HG03520 (cell line): ENCODE data around the gene UTS2B.

Experiments used
- ATAC-seq: cut with Tn5 transposase; IDR thresholded peaks from one replicate; pipeline ENCODE4 v1.9.1; 2021; ENCODE audit warnings: mild to moderate bottlenecking, moderate library complexity; ENCODE audit not compliant: unreplicated experiment

The UTS2B gene

DNA sequence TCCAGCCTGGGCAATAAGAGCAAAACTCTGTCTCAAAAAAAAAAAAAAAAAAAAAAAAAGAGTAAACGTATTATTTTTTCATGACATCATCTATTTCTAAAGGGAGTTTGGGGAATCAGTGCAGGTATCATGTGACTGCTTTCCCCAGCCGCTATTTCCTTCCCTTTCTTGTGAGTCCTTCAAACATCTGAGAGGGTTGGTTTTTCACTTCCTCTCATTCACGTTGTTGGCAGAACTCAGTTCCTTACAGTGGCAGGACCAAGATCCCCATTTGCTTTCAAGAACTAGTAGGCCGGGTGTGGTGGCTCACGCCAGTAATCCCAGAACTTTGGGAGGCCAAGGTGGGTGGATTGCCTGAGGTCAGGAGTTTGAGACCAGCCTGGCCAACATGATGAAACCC, 84.3 kb downstream of the UTS2B start:
- peak; percentile 66 for ATAC-seq

DNA sequence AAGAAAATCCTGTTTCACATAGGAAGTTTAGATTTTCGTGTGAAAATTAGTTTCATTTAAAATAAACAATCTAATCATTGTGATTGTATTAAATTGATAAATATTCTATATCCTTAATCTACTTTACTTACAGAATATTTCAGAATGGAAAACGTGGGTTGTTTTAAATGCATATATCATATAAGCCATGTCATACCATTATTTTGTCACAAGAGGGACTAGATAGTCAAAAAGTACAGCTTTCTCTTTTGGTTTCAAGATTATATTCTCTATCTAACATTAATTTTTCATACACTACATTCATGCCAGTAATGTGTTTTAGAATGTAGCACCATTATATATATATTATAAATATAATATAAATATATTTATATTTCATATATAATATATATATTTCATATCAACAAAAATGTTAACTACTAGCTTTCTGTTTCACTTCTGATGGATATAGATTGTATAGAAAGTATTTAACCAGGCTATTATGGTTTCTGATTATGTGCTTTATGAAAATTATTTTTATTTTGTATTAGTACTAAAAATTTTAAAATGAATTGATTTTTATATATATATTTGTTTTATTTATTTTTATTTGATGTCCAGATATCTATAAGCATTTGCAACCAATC, 86.0 kb downstream of the UTS2B start:
- peak; percentile 39 for ATAC-seq

GRCh38 chr3:191240486-191240885, 89.8 kb downstream of the UTS2B start:
- ATAC-seq, result no peak

- no peak for ATAC-seq
These were observed 90.8 kb downstream of the UTS2B start for GRCh38 chr3:191239407-191240031.

- no peak for ATAC-seq
These were observed 92.0 kb downstream of the UTS2B start for GRCh38 chr3:191238321-191238817.

GRCh38 chr3:191237047-191237882, 93.1 kb downstream of the UTS2B start:
- ATAC-seq, result no peak

- no peak for ATAC-seq
These were observed 93.7 kb downstream of the UTS2B start for GRCh38 chr3:191236646-191237045.

- peak; percentile 100 for ATAC-seq
These were observed 94.7 kb downstream of the UTS2B start for GRCh38 chr3:191235331-191236314.

GRCh38 chr3:191234216-191234615, 96.1 kb downstream of the UTS2B start:
- ATAC-seq, result no peak

DNA sequence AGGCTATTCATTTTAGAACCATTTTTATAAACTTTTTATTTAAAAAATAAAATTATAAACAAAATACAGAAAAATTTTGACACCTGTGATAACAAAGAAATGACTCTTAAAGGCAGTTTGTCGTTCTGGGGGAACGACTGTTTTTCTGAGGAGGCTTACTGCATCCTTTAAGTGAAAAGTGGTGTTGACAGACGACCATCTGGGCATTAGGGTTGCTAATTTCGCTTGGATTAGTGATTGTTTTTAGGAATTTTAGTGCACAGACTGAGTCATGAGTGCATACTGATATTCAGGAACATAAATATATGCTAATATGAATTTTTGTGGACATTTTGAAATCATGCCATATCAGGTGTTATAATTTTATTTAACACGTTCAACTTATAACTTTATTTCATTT, 102.8 kb downstream of the UTS2B start:
- no peak for ATAC-seq

GRCh38 chr3:191221638-191222037, 108.7 kb downstream of the UTS2B start:
- no peak for ATAC-seq

DNA sequence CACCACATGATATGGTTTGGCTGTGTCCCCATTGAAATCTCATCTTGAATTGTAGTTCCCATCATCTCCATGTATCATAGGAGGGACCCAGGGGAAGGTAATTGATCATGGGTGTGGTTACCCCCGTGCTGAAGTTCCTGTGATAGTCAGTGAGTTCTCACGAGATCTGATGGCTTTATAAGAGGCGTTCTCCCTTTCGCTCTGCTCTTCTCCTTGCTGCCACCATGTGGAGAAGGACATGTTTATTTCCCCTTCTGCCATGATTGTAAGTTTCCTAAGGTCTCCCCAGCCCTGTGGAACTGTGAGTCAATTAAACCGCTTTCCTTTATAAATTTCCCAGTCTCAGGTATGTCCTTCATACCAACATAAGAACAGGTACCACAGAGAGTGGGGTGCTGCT, 109.4 kb downstream of the UTS2B start:
- ATAC-seq, result no peak

DNA sequence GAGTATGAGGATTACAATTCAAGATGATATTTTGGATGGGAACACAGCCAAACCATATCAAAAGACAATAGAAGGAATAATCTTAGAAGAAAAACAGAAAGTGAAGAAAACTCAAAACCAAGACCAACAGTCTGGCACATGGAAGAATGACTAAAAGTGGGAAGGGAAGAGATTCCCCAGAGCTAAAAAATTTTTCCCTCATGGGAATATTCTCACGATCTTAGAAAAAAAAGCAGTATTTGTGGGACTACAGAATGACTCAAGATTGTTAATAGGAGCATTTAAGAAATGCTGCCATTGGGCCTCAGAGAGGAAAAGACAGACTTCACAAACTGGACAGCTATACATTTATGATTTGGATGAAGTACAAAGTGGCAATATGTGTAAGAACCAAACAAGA, 113.0 kb downstream of the UTS2B start:
- ATAC-seq, result no peak
